Breast epithelium (tissue), 4 donors: ENCODE measurements around the gene SDC3. TPM values are rescaled to one million over a fixed set of nuclear protein-coding genes. Genes with fewer than 3 reads are reported as not detected.

Experiments
- DNase-seq, 2 donors: peaks; one replicate each; pipeline ENCODE4 v3.0.0-alpha.2; 2019; ENCODE audit warnings: low spot score in 2 of 2
- H3K27ac ChIP-seq, 2 donors: fragments of 200-600 bp; sonication (generic) in 1 of 2; one replicate each; pipeline ENCODE4 v1.5.1; 2016 to 2019; ENCODE audit warnings: mild to moderate bottlenecking in 1 of 2
- H3K27me3 ChIP-seq, 2 donors: fragments of 200-600 bp; sonication (generic) in 1 of 2; one replicate each; pipeline versions ENCODE4 v1.5.1 to v1.6.0; 2017 to 2019; ENCODE audit warnings: control low read depth in 1 of 2, mild to moderate bottlenecking in 1 of 2
- H3K36me3 ChIP-seq: fragments of 200-600 bp; one replicate; pipeline ENCODE4 v1.5.1; 2019
- H3K4me1 ChIP-seq, 2 donors: fragments of 200-600 bp; sonication (generic); one replicate each; pipeline ENCODE4 v1.5.1; 2016 to 2019; ENCODE audit warnings: control low read depth in 1 of 2
- H3K4me3 ChIP-seq, 3 donors: fragments of 200-600 bp; sonication (generic); 1 replicate in 2 of 3; 2 replicates in 1 of 3; pipeline ENCODE4 v1.5.1; 2016 to 2019; ENCODE audit warnings: mild to moderate bottlenecking in 3 of 3, moderate library complexity in 2 of 3
- H3K9me3 ChIP-seq, 2 donors: fragments of 200-600 bp; sonication (generic) in 1 of 2; one replicate each; pipeline ENCODE4 v1.5.1; 2016 to 2019; ENCODE audit warnings: control low read depth in 1 of 2
- POLR2A ChIP-seq: fragments of 450-650 bp; IDR thresholded peaks from one replicate; pipeline ENCODE4 v1.6.1; 2016; ENCODE audit warnings: antibody characterized with exemption, mild to moderate bottlenecking, moderate library complexity
- POLR2AphosphoS5 ChIP-seq, 3 donors: sonication (generic); formaldehyde crosslinking; IDR thresholded peaks; one replicate each; pipeline ENCODE4 v1.6.1; 2017; ENCODE audit warnings: antibody characterized with exemption in 3 of 3
- intact Hi-C: fragments of 100-400 bp; cut with DNase I; formaldehyde crosslinking; loops from one replicate; pipeline ENCODE4 v1.15.1; 2023; ENCODE audit warnings: low total_unique reads
- total RNA-seq, 3 donors: library from RNA; depleted of rRNA; stranded (reverse); fragments of >200 nt; gene quantifications; one replicate each; pipeline ENCODE4 v1.1.0, GENCODE V29; 2016
- TF ChIP-seq, protein P1 (sequence below), 3 donors: fragments of 450-650 bp; IDR thresholded peaks; one replicate each; pipeline ENCODE4 v1.5.1; 2016 to 2017; ENCODE audit warnings: antibody characterized with exemption in 3 of 3, mild to moderate bottlenecking in 3 of 3, moderate library complexity in 3 of 3

SDC3 gene
- total RNA-seq, 3 donors from 2014 or later, result 16.5 to 37.8 (median 26.2) TPM

DNA sequence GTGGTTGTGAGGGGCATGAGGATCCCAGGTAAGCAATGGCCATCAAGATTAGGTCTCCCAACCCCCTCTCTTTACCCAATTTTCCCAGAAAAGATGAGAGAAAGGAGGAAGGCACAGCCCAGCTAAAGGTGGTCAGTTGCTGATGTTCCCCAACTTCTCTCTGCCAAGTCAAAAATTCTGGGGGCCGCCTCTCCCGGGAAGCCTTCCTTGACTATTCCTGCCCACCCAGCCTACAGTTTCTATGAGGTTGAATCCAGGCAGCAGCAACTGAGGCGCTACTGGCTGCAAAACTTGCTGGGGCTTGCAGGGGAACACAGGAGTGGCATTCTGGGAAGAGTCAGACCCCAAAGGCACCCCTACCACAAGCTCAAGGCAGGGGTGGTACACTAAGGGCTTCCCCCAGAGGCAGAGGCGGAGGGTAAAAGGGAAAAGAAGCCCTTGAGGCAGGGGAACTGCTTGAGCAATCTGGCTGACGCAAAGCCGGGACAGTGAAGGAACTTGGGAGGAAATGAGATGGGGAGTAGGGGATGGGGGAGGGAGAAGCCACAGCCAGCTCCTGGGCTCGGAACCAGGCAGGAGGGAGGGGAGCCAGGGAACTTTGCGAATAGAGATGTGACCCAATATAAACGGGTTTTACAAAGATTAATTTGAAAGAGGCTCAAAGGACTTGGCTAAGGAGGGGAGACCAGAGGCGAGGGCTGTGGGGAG is 31.2 kb downstream of the SDC3 start:
- no peaks in the 10 kb centered on the region for H3K36me3 ChIP-seq
- no peak overlapping the region for H3K4me3 ChIP-seq
- H3K27me3 ChIP-seq, result no peaks in the 10 kb centered on the region
- intact Hi-C loops, result no loop called here
- peak overlapping the region; percentile 56 to 83 for H3K27ac ChIP-seq
- H3K9me3 ChIP-seq, result peaks cover 9 to 12% of the 10 kb centered on the region in 2 donors
- DNase-seq, result peak in 1 of 2 donors; percentile 84
- peaks cover 7 to 8% of the 10 kb centered on the region in 2 donors for H3K4me1 ChIP-seq
- TF ChIP-seq, protein P1, sequence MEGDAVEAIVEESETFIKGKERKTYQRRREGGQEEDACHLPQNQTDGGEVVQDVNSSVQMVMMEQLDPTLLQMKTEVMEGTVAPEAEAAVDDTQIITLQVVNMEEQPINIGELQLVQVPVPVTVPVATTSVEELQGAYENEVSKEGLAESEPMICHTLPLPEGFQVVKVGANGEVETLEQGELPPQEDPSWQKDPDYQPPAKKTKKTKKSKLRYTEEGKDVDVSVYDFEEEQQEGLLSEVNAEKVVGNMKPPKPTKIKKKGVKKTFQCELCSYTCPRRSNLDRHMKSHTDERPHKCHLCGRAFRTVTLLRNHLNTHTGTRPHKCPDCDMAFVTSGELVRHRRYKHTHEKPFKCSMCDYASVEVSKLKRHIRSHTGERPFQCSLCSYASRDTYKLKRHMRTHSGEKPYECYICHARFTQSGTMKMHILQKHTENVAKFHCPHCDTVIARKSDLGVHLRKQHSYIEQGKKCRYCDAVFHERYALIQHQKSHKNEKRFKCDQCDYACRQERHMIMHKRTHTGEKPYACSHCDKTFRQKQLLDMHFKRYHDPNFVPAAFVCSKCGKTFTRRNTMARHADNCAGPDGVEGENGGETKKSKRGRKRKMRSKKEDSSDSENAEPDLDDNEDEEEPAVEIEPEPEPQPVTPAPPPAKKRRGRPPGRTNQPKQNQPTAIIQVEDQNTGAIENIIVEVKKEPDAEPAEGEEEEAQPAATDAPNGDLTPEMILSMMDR (IDR thresholded peaks at IDR 0.05), result no peak
- TF ChIP-seq POLR2A (no peak), POLR2AphosphoS5 (IDR thresholded peaks at IDR 0.05) (peak in 2 of 3 donors; percentile 40)

DNA sequence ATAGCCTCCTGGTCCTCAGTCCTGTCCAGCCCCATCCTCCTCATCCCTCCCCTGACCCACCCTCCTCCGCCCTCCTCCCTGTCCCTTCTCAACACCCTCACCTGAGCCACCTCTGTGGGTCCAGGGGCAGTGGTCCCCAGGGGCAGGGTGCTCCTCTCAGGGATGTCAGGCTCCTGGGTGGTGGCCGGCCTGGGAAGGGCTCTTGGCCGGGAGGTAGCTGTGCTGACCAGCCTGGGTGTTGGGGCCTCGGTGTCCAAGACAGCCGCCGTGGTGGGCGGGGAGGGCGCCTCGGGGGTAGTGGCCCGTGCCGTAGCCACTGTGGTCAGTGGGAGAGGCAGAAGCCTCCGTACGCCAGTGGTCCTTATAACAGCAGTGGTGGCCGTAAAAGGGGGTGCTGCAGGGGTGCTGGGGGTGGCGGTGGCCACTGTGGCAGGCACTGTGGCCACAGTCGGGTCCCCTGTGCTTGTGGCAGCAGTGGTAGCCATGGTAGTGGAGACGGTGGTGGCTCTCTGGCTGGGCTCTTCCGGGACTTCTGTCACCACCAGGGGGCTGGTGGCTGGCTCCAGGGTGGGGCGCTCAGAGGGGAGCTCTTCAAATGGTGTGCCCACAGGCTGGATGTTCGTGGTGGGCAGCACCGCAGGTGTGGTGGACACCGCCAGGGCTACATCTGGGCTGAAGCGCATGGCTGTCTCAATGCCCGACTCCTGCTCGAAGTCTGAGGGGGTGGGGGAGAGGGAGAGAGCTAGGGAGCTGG is 31.9 kb downstream of the SDC3 start:
- Histone ChIP-seq H3K27ac (peak overlapping the region; percentile 56 to 83), H3K4me3 (no peak overlapping the region), H3K27me3 (no peaks in the 10 kb centered on the region), H3K4me1 (peaks cover 7 to 8% of the 10 kb centered on the region in 2 donors), H3K9me3 (peaks cover 12 to 14% of the 10 kb centered on the region in 2 donors), H3K36me3 (no peaks in the 10 kb centered on the region)
- intact Hi-C loops, result no loop called here
- no peak for DNase-seq
- TF ChIP-seq, protein P1 (IDR thresholded peaks at IDR 0.05), result peak in 1 of 3 donors; percentile 10
- TF ChIP-seq POLR2AphosphoS5 (IDR thresholded peaks at IDR 0.05), result no peak

DNA sequence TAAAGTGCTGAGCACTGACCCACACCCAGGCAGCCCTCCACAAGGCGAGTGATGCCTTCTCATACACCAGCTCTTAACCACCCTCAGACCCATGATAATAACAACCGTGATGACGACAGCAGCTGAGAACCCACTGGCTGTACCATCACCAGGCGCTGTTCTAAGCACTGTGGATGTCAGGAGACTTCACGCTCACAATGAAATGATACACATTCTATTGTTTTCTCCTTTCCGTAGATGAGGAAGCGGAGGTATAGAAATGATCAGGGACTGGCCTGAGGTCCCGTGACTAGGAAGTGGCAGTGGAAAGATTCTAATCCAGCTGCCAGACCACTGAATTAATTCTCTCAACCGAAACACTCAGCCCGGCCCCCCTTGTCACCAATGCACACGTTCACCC is 32.6 kb downstream of the SDC3 start:
- intact Hi-C loops, result no loop called here
- DNase-seq, result no peak
- no peaks in the 10 kb centered on the region for H3K27me3 ChIP-seq
- H3K27ac ChIP-seq, result no peak overlapping the region
- TF ChIP-seq POLR2A (no peak), POLR2AphosphoS5 (IDR thresholded peaks at IDR 0.05) (no peak)
- TF ChIP-seq, protein P1 (IDR thresholded peaks at IDR 0.05), result no peak
- H3K36me3 ChIP-seq, result no peaks in the 10 kb centered on the region
- peaks cover 12 to 14% of the 10 kb centered on the region in 2 donors for H3K9me3 ChIP-seq
- H3K4me1 ChIP-seq, result peaks cover 7 to 8% of the 10 kb centered on the region in 2 donors
- no peak overlapping the region for H3K4me3 ChIP-seq

DNA sequence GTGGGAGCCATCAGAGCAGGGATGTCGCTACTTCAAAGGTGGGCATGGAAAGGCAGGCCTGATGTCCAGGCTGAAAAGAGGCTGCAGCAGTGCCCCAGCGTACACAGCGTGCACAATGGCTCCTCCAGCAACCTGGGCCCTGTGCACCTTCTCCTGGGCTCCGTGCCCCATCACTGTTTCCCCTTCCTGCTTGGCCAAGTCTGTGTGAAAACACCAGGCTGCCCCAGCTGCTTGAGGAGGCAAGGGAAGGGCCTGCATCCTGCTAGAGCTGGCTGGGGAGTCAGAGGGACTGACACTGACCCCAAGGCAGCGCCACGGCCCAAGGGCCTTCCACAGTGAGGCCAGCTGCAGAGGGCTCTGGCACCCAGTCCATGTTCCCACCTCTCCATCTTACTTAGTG is 33.4 kb downstream of the SDC3 start:
- no peak overlapping the region for H3K27ac ChIP-seq
- no peak for DNase-seq
- peaks cover 7 to 8% of the 10 kb centered on the region in 2 donors for H3K4me1 ChIP-seq
- TF ChIP-seq, protein P1 (IDR thresholded peaks at IDR 0.05), result no peak
- TF ChIP-seq POLR2A, result no peak
- TF ChIP-seq POLR2AphosphoS5 (IDR thresholded peaks at IDR 0.05), result no peak
- peaks cover 12 to 14% of the 10 kb centered on the region in 2 donors for H3K9me3 ChIP-seq
- H3K36me3 ChIP-seq, result no peaks in the 10 kb centered on the region
- intact Hi-C loops, result no loop called here
- H3K27me3 ChIP-seq, result no peaks in the 10 kb centered on the region
- no peak overlapping the region for H3K4me3 ChIP-seq

DNA sequence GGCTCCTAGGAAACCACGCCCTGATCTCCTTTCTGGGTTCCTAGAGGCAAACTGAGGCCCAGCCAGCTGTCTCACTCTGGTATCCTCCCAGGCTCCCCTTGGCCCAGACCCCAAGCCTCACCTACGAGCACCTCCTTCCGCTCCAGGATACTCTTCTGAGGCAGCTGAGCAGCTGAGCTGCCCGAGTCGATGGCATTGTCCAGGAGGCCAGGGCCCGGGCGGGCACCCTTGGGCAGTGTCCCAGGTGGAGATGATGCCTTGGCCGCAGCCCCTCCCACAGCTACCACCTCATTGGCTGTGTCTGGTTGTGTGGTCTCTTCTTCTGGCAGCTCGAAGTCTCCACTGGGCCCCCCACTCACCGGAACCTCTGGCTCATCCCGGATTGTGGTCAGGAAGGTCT is 34.4 kb downstream of the SDC3 start:
- no peak for TF ChIP-seq POLR2AphosphoS5 (IDR thresholded peaks at IDR 0.05)
- no peak for TF ChIP-seq POLR2A
- TF ChIP-seq, protein P1 (IDR thresholded peaks at IDR 0.05), result no peak
- no peak for DNase-seq
- Histone ChIP-seq H3K9me3 (peaks cover 12 to 14% of the 10 kb centered on the region in 2 donors), H3K27ac (no peak overlapping the region), H3K4me1 (peaks cover 7 to 8% of the 10 kb centered on the region in 2 donors), H3K36me3 (no peaks in the 10 kb centered on the region), H3K27me3 (no peaks in the 10 kb centered on the region), H3K4me3 (no peak overlapping the region)
- intact Hi-C loops, result no loop called here
